AG04450 (cell line): Measurements from ENCODE around the gene AUTS2. TPM values are rescaled to one million over a fixed set of nuclear protein-coding genes. Genes with fewer than 3 reads are reported as not detected.

Experiments
- CTCF ChIA-PET: fragments of 300-600, 350-600 bp; formaldehyde crosslinking; extraction: SDS; loops from one replicate; lab custom pipeline; 2022; ENCODE audit warnings: antibody characterized with exemption, inconsistent platforms; lab: Charles Lee
- POLR2A ChIA-PET: fragments of 350-600 bp; formaldehyde crosslinking; extraction: SDS; loops from one replicate; lab custom pipeline; 2021; ENCODE audit warnings: antibody characterized with exemption, inconsistent platforms; lab: Yijun Ruan, JAX
- DNase-seq: peaks from one replicate; pipeline ENCODE4 v3.0.0-alpha.2; 2011; ENCODE audit warnings: low read depth, low spot score
- H3K27ac ChIP-seq: one replicate; pipeline ENCODE4 v1.5.1; 2012; ENCODE audit warnings: low read depth, low read length, control low read depth
- H3K27me3 ChIP-seq: one replicate; pipeline ENCODE4 v1.6.0; 2012; ENCODE audit warnings: low read length; ENCODE audit not compliant: control insufficient read depth, insufficient read depth
- H3K4me3 ChIP-seq: 2 replicates; pipeline ENCODE4 v1.5.1; 2011; ENCODE audit warnings: mild to moderate bottlenecking, low read depth, low read length, control low read depth
- H3K9me3 ChIP-seq: 2 replicates; pipeline ENCODE4 v1.5.1; 2012; ENCODE audit warnings: low read length; ENCODE audit not compliant: control insufficient read depth, insufficient read depth
- CTCF ChIP-seq: IDR thresholded peaks from 2 replicates; pipeline ENCODE4 v1.5.1; 2011; ENCODE audit warnings: low read depth, low read length, control low read depth, inconsistent platforms
- polyA plus RNA-seq: library from polyadenylated mRNA; depleted of rRNA; stranded (reverse); fragments of >200 nt; gene quantifications from 2 replicates; pipeline ENCODE4 v1.2.3, GENCODE V29; 2011

Gene AUTS2
- polyA plus RNA-seq, 1 experiment, result 1.5 TPM

- H3K27me3 ChIP-seq, result no peaks in the 10 kb centered on the region
- H3K4me3 ChIP-seq, result no peak overlapping the region
- POLR2A ChIA-PET, result no interaction called here
- no peak for DNase-seq
- CTCF ChIA-PET, result no interaction called here
- no peak overlapping the region for H3K27ac ChIP-seq
- no peaks in the 10 kb centered on the region for H3K9me3 ChIP-seq
- TF ChIP-seq CTCF, result no peak
Measured at GRCh38 chr7:69613846-69614245, 15.6 kb downstream of the AUTS2 start.

- TF ChIP-seq CTCF, result no peak
- Histone ChIP-seq H3K4me3 (no peak overlapping the region), H3K27ac (no peak overlapping the region), H3K9me3 (no peaks in the 10 kb centered on the region), H3K27me3 (no peaks in the 10 kb centered on the region)
- ChIA-PET CTCF (no interaction called here), POLR2A (no interaction called here)
- no peak for DNase-seq
Measured at GRCh38 chr7:69615685-69616084, 17.4 kb downstream of the AUTS2 start.

- DNase-seq, result no peak
- Histone ChIP-seq H3K9me3 (no peaks in the 10 kb centered on the region), H3K27ac (no peak overlapping the region), H3K4me3 (no peak overlapping the region), H3K27me3 (no peaks in the 10 kb centered on the region)
- no peak for TF ChIP-seq CTCF
- ChIA-PET CTCF (no interaction called here), POLR2A (no interaction called here)
Measured at GRCh38 chr7:69617364-69617763, 19.1 kb downstream of the AUTS2 start.

- CTCF ChIA-PET, result no interaction called here
- POLR2A ChIA-PET, result no interaction called here
- TF ChIP-seq CTCF, result no peak
Measured at GRCh38 chr7:69619054-69619453, 20.8 kb downstream of the AUTS2 start.

GRCh38 chr7:69619635-69620034 lies 21.4 kb downstream of the AUTS2 start:
- Histone ChIP-seq H3K4me3 (no peak overlapping the region), H3K9me3 (no peaks in the 10 kb centered on the region), H3K27me3 (no peaks in the 10 kb centered on the region), H3K27ac (no peak overlapping the region)
- DNase-seq, result no peak
- ChIA-PET POLR2A (no interaction called here), CTCF (no interaction called here)
- no peak for TF ChIP-seq CTCF

More at GRCh38 chr7:69619054-69619453, 20.8 kb downstream of the AUTS2 start:
- no peak for DNase-seq
- H3K27me3 ChIP-seq, result no peaks in the 10 kb centered on the region
- no peak overlapping the region for H3K27ac ChIP-seq
- H3K4me3 ChIP-seq, result no peak overlapping the region
- no peaks in the 10 kb centered on the region for H3K9me3 ChIP-seq
